HG03025 (cell line): ENCODE measurements around the gene HIBADH.

Experiments
- ATAC-seq: cut with Tn5 transposase; IDR thresholded peaks from one replicate; pipeline ENCODE4 v1.9.1; 2021; ENCODE audit warnings: mild to moderate bottlenecking, moderate library complexity; ENCODE audit not compliant: unreplicated experiment, low FRiP score

Gene HIBADH

DNA sequence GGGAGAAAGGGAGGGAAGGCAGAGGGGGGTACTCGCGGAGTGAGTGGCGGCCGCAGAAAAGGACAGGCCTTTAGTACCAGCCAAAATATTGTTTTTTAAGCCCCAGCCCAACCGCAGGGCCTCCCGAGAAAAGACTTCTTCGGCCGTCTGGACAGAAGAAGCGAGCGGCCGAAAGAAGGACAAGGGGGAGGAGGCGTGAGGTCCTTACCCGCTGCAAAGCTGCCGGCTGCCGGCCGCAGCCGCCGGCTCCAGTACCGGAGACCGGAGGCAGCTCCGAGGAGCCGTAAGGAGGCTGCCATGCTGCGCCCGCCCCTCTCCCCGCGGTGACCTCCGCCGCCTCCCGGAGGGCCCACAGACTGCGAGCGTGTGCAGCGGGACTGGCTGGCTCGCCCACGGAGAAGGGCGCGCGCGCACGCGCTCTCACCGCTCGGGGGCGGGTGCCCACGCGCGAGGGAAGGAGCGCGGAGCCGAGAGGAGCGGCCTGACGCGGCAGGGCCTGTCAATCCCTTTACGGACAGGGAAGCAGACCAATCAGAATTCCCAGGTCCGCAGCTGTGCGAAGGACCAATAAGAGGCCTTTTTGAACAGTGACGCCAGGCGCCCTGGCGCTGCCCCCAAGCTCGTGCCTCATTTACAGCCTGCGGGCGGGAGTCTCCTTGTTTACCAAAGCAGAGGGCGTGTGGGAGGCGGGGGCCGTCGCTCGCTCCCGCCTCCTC is at the start of gene HIBADH:
TSS of gene HIBADH (minus strand) at position 394 of the 716 bp plus-strand sequence. CDS start at position 299, 95 bp downstream.
- peak; percentile 100 for ATAC-seq

DNA sequence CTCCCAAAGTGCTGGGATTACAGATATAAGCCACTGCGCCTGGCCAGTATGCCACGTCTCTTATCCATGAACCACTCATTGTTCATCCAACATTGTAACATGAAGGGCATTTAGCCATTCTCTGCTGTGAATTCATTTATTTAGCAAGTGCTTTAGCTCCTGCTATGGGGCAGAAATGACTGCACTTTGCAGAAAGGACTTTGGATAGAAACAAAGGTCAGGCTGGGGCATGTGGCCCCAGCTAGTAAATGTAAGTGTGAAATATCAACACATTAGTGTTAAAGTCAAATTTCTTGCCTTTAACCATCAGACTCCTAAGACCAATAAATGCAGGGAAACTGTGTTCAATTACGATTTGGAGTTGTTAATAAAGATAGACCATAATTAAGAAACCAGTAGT is 49.5 kb upstream of the HIBADH start:
- ATAC-seq: no peak

DNA sequence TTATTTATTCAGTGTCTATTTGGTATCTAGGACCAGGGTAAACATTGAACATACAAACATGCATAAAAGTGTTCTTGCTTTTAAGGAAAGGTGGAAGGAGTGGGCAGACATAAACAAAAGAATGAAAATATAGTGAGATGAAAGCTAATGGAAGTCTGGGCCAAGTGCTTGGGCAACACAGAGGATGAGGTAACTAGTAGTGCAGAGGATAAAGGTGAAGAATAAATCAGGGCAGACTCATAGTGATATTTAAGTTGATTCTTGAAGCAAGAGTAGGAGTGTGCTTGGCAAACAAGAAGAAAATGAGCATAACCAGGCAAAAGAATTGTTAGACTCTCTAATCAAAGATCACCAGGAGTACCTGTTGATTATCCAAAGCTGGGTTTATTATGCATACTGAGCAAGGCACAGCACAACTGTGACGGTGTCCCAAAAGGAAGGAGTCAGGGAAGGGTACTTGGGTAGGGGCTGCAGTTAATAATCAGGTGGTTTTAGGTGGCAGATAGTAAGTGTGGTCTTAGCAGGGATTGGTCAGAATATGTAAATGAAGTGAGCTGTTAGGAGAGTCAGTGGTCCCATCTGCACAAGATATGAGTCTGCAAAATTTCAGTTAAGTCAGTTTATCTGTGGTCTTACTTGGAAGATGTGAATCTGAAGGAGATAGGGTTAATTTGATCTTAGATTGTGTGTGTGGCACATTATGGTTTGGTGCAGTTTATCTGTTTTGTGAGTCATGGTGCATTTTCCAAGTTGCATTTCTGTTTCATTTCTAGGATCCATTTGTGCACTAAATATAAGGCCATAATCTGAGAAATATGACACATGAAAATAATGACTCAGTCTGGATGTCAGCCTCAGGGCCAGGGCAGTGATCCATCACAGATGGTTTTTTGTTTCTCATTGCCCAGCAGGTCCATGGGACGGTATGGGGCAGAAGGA is 46.7 kb upstream of the HIBADH start:
- ATAC-seq: no peak

DNA sequence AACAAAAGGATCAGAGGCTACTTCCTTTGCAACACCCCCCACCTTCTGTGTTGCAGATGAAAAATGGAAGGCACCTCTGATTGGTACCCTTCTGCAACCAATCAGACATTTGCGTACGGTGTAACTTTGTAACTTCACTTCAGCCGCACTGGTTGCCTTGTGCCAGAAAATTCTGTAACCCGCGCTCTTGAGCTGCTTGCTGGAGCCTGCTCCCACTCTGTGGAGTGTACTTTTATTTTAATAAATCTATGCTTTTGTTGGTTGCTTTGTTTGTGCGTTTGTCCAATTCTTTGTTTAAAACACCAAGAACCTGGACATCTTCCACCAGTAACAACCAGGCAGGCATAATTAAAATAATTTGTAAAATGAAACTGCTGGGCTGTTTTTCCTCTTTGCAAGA is 45.8 kb upstream of the HIBADH start:
- no peak for ATAC-seq

DNA sequence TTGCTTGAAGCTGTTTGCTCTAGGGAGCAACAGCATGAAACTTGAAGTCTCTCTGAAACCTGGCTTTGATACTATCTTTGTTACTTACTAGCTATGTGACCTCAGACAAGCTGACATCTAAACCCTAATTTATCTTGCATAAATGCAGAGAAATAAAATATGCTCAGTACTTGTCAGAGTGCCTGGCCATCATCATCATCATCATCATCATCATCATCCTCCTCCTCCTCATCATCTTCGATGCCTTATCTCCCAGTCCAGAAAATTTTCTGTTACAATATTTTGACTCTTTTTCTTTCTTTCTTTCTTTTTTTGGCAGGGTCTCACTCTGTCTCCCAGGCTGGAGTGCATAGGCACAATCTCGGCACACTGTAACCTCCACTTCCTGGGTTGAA is 42.5 kb upstream of the HIBADH start:
- no peak for ATAC-seq

DNA sequence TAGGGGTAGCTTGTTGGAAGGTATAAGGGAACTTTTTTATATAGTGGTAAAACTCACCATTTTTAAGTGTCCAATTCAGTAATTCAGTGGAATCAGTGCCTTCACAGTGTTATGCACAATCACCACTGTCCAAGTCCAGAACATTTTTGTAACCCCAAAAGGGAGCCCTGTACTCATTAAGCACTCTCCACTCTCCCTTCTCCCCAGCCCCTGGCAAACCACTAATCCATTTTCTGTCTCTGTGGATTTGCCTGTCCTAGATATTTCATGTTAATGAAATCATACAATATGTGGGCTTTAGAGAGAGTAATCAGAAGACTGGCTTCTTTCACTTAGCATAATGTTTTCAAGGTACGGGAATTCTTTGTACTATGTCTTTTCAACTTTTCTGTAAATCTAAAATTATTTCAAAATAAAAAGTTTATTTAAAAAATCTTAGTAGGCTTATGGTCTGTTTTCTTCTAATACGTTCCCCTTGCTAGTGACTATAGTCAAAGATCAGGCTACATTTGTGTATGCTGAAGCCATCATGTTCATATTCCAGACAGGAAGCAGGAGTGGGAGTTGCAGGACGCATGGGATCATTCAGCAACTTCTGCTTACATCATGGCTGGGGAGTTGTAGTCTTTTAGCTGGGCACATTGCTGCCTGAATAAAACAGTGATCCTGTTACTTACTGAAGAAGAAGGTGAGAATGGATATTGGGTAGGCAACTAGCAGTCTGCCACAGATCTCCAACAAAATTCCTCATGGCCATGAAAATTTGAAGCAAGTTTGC is 41.9 kb upstream of the HIBADH start:
- no peak for ATAC-seq

DNA sequence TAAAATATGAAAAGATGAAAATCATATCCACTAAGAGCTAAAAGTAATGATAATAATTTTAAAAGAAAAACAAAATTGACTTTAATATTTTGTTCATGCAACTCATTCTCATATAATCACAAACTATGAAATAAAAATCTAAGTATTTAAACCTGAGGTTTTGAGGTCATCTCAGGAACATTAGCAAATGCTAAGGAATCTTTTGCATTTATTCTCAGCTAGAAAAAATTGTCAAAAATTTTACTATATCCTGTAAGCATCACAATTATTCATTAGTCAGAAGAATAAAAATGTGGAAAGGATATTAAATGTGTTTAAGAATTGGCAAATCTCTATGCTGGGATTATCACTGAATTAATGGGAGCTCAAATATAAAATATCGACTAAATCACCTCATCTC is 40.5 kb upstream of the HIBADH start:
- no peak for ATAC-seq

DNA sequence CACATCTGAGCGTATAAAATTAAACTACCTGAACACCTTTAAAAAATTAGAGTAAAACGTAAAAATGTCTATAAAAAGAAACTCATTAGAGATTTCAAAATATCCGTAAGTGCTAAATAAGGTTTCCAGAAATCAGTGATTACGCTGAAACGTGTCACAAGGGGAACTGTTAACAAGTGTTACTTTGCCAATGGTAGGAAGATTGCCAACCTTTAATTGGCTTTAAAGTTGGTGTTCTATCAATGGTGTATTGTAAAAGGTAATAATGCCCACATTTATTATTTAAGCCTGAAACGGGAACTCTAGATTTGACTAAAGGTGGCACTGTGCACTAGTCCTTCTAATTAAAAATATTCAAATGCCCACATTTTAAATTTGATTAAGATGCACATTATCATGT is 37.8 kb upstream of the HIBADH start:
- ATAC-seq: no peak

DNA sequence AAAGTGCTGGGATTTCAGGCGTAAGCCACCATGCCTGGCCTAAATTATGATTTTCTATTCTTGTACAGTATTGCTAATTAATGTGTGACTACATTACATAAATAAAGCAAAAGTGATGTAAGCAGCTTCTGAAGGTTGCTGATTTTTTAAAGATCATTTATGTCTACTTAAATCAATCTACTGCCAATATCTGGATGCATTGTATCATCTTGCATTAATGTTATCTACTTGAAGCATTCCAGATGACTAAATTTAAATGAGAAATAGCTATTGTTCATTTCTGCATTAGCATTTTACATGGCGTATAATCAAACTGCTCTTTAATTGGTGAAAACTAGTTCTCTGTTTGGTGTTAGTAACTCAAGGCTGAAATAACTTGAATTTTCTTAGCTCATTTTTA is 37.1 kb upstream of the HIBADH start:
- ATAC-seq: no peak

DNA sequence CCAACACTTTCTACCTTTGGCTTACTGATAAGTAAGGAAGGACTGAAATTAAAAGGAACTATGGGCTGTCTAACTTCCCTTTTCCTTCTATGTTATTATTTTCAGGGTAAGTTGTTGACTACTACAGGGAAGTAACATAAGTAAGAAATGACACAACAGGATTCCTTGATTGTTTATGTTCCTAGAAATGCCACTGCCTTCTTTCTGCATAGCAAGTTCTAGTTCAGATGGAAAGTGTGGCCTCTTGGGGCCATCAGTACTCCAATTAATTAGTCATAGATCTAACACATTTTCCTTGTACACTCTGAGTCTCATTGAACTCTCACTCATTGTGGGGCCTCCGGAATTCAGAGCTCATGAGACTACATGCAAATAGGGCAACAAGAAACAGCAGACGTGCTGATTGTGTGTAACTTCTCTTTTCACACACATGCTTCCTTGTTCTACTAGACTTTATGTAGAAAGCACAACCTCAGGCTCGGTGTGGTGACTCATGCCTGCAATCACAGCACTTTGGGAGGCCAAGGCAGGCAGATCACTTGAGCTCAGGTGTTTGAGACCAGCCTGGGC is 35.3 kb upstream of the HIBADH start:
- peak; percentile 78 for ATAC-seq

DNA sequence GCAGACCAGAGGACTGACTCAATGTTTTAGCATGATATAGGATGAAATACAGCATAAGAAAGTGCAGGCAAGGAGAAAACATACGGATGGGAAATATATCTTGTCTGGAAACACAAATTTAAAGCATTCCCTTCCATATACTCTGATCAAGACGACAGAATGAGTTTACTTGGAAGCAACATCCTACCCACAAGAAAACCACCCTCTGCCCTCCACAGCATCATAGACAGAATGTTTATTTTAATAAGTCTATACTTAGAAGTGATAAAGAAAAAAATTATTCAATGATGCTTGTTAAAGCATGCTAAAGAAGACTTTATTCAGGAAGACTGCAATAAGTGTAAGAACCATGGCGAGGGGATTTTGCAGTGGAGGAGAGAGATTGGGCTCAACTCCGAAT is 32.4 kb upstream of the HIBADH start:
- no peak for ATAC-seq

DNA sequence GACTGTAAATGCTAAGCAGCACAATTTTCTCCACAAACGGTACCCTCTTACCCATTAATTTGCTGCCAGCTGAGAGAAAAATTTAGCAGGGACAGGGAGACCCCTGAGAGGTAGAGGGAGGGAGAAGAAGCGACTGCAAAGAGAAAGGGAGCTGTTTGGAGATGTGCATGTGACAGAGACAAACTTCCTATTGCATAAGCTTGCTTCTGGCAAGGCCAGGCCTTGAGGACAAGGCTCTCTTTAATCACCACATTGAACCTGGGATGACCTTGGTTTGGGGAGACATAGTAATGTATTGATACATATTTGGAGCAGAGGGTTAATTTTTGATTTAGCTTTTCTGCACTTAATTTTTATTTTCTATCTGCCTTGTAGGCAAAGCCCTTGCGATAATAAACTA is 31.1 kb upstream of the HIBADH start:
- ATAC-seq: no peak

DNA sequence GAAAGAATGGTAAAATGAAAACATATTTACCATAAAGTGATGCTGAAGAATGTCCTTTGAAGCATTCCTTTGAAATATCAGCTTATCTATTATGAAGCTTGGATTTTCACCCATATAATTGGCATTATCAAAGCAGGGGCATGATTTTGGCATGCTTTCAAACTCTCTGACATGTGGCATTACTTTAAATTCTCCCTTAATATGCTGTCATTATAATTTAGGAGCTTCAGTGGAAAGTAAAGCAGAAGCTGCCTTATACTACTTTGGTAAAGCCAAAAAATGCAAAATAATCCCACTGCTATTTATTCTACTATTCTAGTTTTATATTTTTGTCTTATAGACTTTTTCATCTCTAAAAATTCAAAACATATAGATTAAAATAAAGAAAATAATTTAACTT is 28.0 kb upstream of the HIBADH start:
- no peak for ATAC-seq

DNA sequence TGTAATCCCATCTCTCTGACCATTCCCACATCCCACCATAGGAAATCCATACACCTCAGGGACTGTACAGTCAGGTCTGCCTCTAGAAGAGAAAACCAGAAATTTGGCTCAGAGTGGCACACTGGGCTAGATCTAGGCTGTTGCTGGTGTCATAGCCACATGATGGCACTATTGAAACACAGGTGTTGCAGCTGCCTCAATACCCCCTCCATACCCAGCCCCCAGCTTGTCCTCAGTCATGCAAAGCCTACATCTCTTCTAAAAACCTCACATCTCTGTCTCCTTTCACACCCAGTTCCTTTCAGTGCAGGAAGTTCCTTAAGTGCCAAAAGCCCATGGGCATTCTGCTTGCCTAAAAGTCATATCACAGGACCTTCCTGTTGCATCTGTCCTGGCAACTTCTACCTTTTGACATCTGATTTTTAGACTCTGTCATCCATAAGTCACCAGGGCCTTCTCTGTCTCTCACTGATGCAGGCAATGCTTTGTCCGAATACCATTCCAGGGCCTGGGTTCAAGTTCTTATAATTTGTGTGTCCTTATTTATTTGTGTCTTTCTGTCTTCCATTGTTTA is 27.0 kb upstream of the HIBADH start:
- no peak for ATAC-seq

DNA sequence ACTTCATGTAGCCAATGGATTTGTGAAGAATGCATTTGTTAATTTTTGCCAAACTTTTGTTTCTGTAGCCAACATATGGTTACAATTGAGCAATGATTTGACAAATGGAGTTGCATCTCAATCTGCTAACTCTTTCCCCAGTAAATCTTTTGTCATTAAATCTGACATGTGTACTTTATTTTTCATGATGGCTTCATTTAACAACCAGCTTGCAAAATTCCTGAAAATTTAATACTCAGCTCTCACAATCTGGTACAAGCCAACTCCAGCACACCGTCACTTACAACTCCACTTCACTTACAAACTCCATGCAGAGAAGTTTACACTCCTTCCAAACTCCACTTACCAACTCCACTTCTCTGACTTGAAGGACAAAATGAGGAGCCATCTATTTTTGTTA is 26.5 kb upstream of the HIBADH start:
- ATAC-seq: no peak

DNA sequence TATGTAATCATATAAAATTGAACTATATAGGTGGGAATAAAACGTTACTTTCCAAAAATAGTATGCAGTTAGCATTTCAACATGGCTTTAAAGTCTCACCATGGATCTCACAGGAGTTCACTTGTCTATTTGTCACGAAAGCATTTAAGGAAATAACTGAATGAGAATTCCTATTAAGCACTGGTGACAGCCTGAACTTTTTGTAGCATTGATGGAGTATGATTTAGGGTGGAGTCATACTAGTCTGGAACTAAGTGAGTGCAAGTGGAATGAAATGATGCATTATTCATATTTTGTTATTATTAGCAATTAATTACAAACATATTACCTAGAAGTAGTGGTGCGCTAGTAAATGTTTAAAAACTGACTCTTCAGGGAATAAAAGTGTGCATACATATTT is 26.0 kb upstream of the HIBADH start:
- no peak for ATAC-seq

DNA sequence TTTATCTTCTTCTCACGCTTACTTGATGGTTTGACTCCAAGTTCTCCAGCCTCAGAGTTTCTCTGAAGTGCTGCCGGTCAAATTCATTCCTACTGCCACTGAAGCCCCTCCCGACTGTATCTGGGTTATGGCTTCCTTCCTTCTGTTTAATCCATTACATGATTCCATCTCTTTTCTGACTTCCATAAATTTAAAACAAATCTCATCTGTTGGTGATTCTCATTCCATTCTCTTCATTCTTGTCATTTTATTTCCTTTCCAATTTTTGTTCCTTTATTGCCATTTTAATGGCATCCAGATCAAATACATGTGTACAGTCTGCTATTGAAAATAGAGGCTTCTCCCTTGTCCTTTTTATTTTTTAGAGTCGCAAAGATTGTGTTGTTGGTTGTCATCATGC is 25.4 kb upstream of the HIBADH start:
- no peak for ATAC-seq

DNA sequence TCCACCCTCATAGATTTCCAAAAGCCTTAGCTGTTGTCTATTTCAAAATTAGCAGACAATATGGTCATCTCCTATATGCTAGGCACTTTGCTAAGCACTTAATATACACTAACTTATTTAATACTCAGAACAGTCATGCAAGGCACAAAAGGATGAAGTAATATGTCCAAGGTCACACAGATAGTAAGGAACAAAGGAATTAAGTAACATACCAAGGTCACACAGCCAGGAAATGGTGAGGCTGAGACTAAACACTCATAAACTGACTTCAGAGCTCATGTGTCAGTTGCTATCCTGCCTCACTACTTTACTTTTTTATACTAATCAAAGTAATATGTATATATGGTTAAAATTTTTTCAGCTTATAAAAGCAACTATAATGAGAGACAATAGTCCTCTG is 23.6 kb upstream of the HIBADH start:
- no peak for ATAC-seq

DNA sequence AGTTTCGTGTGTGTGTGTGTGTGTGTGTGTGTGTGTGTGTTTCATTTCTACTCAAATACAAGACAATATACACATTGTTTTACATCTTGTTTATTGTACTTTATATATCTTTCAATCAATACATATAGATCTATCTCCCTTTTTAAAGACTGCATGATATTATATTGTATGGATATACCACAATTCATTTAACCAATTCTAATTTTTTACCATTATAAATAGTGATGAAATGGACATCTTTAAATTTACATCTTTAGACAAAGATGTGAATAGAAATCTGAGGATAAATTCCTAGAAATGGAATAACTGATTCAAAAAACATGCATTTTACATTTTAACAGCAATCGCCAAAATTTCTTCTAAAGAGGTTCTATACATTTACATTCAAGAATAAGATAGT is 23.2 kb upstream of the HIBADH start:
- no peak for ATAC-seq

DNA sequence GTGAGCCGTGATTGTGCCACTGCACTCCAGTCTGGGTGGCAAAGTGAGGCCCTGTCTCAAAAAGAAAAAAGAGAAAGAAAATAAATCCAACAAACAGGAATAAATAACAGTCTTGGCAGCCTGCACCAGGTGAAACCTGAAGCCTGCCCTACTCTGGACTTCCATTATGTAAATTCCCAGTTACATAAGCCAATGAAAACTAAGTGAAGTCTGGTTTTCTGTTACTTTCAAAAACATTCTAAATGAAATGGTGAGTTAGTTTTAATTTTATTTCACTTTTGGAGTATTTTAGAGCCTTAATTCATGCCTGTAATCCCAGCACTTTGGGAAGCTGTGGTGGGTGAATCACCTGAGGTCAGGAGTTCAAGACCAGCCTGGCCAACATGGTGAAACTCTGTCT is 22.5 kb upstream of the HIBADH start:
- ATAC-seq: no peak
